NCI-H1092 treated with DMSO at 0.1 percent for 48 hours (cell line): ENCODE results near the gene KRT74.

Experiments used
- DNase-seq: peaks from one replicate; lab custom pipeline; 2025; lab: John Stamatoyannopoulos, UW

KRT74 gene

DNA sequence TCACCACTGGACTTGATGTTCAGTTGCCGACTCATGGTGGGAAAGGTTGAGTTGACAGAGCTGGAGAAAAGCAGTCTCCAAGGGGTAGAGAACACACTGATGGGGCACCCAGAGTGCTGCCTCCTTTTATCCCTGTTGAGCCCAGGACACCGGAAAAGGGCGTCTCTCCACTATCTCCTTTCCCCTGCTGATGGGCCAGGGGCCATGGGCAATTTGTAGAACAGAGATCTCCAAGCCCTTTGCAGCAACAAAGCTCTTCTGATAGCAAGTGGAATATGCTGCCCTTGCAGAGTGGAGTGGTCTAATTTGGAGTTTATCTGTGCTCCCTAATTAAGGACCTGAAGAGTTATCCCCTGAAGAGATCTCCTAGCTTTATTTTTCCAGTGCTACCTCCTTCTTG lies at the start of gene KRT74:
KRT74 (minus strand) TSS at position 101 of the 400 bp plus-strand sequence; CDS start at position 35, 66 bp downstream.
- DNase-seq, result no peak

- no peak for DNase-seq
Measured at GRCh38 chr12:52622349-52622748, 48.7 kb upstream of the KRT74 start.

- DNase-seq, result no peak
Measured at GRCh38 chr12:52618866-52619265, 45.2 kb upstream of the KRT74 start.

GRCh38 chr12:52618216-52618615 lies 44.6 kb upstream of the KRT74 start, which contains the start of gene KRT73:
Gene KRT73 (minus strand): TSS chr12:52618559. CDS start chr12:52618524, 35 bp downstream.
- DNase-seq, result no peak

DNA sequence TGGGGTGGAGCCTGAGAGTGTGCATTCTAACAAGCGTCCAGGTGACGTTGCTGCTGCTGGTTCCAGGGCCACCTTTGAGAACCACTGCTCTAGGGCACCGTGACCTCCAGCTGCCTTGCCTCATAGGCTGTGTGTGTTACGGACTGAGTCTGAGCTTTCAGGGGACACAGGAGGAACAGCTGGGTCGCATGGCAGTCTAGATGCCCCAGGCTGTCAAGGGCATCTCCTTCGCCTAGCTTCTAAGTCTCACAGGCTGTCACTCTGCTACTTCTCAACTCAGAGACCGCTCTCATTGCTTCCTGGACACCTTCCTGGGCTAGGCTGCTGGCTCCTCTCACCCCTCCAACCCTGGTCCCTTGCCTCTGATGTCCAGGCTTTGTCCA lies 43.8 kb upstream of the KRT74 start:
- DNase-seq, result no peak

GRCh38 chr12:52616680-52617402 lies 43.2 kb upstream of the KRT74 start:
- no peak for DNase-seq

GRCh38 chr12:52615912-52616311 lies 42.3 kb upstream of the KRT74 start:
- no peak for DNase-seq

GRCh38 chr12:52615208-52615868 lies 41.7 kb upstream of the KRT74 start:
- no peak for DNase-seq

- DNase-seq, result no peak
Measured at GRCh38 chr12:52614381-52615207, 41.0 kb upstream of the KRT74 start.

DNA sequence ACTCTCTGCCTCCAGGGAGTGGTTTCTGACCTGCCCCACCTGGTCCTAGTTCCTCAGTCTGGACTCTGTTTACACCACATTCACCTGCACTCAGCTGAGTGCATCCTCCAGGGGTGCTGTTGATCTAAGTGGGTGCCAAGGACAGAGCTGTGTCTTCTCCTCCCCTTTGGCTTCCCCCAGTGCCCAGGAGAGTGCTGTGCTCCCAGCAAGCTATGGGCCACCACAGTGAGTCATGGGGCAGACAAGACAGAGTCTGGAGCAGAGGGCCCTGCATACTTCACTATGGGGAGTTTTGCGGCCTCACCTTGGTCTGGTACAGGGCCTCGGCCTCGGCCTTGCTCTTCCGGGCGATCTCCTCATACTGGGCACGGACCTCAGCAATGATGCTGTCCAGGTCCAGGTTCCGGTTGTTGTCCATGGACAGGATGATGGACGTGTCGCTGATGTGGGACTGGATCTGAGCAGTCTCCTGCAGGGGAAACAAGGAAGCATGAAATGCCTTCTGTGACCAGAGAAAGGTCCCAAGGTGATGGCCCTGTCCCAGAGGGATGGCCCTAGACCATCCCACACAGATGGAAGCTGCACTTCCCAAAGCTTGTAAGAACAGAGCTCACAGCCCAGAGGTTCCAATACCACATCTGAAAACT lies 39.9 kb upstream of the KRT74 start:
- DNase-seq, result no peak

DNA sequence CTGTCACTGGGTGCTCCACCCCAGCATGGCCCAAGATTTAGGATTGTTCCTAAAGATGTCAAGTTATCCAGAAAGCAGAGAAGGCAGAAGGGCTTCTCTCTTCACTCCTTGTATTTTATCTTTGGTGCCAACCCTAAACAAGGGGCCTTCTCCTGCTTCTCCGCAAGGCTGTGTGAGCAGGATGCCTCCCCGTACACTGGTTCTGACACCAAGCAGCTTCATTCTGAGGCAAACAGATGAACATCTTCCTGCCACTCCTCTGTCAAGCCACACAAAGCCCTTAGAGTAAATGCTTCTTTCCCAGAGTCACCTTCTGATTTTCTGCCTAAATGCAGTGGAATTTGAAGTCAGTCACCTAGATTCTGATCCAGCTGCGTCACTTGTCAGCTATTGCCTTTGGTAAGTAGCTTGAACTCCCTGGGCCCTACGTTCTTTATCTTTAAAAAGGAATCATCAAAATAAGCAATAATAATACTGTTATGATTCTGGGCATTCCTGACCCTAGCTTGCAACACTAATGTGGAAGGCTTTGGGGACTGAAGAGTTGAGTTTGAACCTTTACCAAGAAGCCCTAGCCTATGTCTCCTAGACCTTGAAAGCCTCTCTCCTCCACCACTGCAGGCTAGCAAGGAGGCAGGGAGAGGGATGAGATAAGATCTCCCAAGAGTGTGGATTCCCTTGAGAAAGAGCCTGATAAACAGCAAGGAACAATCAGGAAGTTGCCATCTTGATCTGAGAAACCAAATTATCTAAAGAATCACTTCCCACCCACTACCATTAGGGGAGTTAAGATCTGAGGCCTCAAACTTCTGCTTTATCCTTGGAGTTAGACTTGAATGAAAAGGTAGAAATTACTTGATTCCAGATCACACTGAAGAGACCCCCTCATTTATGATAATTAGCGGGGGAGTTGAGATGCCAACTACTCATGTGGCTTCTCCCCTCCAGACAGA lies 39.1 kb upstream of the KRT74 start:
- no peak for DNase-seq

DNA sequence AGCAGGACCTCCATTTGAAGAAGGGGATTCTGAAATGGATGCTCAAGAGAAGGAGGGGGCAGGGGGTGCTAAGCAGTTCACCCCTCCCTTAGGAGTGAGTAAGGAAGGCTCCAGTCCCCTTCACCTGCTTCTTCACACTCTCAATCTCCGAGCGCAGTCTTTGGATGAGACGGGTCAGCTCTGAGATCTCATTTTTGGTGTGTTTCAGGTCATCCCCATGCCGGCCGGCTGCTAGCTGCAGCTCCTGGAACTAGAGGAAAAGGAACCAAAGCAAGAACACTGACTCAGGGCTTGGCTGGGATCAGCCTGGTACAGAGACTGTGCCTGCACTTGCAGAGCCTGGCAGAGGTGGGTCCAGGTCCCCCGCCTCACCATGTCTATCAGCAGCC lies 37.4 kb upstream of the KRT74 start:
- DNase-seq, result no peak

DNA sequence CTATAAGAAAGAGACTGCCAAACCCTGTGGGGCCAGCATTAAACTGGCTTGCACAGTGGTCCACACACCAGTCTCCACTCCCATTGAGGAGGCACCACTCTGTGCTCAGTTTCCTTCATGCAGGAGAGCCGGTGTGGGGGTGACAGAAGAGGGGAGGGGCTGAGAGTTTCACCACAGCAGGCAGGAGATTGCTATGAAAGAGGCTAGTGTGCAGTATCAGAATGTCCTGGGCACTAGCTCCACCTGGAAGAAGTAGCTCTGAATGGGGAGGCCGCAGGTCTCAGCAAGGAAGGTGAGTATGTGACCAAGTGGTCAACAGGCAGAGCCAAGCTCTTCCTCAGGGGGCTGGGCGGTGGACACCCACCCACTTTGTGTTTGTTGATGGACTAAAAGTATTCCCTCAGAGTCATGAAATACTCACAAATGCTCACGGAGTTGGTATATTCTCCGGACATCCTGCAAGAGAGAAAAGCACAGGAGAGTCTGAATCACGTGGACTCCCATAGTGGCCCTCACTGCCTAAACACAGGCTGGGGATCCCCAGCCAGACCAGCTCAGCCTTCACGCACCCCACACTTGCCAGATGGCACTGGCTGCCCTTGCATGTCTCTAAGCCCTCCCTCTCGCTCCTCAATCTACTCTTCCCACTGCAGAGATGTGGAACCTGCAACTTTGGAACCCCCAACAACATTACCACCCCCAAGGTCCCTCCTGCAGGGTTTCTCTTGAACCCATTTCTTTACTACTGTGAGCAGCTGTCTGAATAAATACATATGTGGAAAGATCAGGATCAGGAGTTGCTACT lies 35.4 kb upstream of the KRT74 start:
- DNase-seq, result no peak

DNA sequence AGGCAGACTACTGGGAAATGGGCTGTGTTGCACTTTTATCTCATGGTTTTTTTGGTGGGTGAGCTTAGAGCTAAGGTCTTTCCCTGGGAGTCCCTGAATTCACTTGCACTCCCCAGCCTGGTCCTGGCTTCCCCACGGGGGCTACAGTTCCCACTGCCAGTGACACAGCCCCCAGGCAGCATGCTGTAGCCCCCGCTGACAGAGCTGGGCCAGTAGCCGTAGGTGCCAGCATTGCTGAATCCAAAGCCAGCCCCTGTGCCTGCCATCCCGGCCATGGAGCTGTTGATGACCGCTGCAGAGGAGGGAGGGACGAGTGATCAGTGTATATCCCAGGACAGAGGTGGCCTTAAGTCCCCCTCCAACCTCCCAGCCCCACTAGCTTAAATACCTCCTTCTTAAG lies 34.5 kb upstream of the KRT74 start:
- DNase-seq, result no peak

- no peak for DNase-seq
Measured at GRCh38 chr12:52607314-52607713, 33.7 kb upstream of the KRT74 start.

DNA sequence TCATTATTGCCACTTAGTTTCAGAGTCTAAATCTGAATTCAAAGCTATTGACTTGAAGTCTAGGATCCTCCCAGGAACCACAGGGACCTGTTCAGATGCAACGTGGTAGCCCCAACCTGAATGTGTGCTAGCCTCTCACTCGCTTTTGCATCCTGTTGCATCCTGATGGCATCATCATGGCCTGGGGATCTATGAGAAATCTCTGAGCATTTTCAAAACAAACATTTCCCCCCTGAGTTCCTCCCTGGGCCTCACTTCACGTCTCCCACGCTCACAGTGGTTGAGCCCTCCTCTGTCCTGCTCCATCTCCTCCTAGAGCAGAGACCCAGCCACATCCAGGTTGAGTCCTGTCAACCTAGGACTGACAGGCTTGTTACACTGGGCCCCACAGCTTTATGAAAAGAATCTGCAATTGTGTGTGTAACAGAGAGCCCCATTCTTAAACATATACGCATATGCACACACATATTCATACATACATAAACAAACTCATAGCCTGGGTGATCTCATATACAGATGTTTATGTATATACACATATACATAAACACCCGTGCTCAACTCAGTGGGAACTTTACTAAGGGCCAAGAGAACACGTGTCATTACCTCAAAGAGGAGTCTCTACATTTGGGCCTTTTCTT lies 33.1 kb upstream of the KRT74 start:
- no peak for DNase-seq

DNA sequence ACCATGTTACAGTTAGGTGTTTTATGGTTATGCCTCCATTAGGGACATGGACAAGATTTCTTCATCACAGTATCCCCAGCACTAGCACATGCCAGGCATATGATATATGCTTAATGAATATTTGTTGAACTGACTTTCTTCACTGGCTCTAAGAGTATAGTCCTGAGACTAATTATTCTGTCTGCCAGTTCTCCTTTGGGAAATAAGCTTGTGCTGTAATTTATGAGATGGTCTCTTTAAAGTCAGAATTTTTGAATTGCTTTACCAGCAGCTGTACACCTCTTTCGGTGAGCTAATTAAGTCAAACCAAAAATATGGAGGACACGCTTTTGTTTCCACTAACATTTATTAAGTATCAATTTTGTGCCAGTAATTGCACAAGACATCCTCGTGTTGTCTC lies 32.5 kb upstream of the KRT74 start:
- DNase-seq, result no peak

DNA sequence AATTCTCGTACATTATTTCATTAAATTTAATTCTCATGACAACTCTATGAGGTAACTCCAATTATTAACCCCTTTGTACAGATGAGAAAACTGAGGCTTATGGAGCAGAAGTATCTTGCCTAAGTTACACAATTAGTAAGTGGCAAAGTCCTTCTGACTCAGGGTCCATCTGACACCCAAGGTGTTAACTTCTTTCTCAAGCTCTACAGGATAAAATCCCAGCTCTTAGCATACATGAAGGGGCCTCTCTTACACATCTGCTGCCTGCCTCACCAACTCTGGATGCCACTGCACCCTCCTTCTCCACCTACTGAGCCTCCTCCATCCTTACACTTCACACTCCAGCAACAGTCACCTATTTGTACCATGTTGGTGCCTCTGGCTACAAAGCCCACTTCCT lies 31.9 kb upstream of the KRT74 start:
- DNase-seq, result no peak

DNA sequence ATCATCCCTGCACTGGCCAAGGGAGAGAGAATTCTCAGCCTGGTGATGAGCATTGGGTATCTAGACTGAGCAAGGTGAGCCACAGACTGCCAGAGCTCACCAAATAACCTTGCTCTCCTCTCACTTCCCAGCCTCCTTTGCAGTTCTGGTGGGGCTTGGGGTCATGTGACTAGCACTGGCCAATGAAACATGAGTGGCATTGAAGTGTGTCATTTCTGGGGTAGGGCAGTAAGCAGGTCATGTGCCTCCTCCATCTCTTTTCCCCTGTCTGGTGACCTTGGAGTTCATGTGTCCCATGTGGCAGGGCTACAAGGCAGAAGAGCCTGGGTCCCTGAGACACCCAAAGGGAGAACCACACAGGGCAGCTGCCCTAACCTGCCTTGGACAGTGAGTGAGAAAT lies 31.2 kb upstream of the KRT74 start:
- DNase-seq, result no peak

DNA sequence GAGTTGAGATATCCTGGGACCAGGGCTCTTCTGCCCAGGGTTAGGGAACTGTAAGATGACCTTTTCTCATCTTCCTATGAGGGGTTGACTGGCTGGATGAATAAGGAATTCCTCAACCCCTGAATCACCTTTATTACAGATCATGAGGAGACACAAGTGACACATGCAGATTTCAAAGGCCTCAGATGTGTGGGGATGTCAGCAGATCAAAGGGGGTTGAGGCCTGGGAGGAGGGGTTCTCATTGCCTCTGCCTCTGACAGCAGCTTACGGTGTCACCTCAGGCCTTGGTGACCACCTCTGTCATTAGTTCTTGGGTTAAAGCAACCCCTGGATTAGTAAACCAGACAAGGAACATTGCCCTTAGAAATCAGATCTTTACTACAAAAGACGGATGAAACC lies 29.7 kb upstream of the KRT74 start:
- no peak for DNase-seq
